Measurements from ENCODE around the gene MYO1F.

Gene MYO1F

DNA sequence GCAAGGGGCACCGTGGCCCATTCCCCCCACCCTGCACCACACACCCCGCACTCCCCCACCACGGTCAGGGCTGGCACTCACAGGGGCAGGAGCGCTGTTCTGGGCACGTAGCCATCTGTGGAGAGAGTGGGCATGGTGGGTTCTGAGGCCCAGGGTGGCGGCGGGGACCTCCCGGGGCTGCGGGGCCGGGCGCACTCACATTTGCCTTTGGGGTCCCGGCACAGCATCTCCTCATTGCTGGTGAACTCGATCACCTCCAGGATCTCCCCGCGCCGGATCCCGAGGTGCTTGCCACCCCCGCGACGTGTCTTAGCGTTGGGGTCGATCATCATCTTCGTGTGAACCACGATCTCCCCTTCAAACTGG lies 86.9 kb downstream of the MYO1F start:
- DNase-seq (ENCODE audit: low read depth): no peak

DNA sequence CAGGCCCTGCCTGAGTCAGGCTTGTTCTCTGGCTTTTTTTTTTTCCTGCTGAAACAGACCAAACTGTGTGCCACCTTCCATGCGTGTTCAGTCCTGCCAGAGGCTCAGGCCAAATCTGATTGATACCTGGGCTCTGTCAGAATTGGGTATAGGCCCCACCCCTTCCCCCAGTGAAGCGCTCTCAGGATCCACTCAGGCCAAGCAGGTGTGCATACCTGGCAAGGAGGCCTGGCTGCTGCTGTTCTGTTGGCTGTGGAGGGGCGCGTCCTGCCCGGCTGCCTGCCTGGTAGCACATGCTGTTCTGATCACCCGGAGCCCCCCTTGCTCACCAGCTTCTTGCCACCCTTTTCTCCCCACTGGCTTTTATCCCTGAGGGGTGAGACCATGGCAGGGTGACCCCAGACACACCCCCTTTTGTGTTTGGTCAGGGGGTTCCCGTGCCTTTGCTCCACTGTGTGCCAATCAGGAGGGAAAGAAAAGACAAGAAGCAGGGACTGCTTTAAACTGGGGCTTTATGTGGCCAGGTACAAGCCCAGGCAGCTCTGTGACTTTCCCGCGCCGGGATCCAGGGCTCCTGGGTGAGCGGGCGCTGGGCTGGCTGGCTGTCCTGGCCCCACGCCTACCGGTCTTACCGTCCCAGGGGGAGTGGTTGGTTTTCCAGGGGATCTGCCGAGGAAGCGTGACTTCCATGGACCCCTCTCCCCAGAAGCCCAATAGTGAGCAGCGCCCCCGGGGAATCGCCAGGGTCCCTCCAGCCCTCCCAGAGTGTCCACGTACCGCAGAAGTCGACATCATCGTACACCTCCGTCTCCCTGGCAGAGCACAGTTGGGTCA lies 87.5 kb downstream of the MYO1F start:
- DNase-seq (ENCODE audit: low read depth): no peak

DNA sequence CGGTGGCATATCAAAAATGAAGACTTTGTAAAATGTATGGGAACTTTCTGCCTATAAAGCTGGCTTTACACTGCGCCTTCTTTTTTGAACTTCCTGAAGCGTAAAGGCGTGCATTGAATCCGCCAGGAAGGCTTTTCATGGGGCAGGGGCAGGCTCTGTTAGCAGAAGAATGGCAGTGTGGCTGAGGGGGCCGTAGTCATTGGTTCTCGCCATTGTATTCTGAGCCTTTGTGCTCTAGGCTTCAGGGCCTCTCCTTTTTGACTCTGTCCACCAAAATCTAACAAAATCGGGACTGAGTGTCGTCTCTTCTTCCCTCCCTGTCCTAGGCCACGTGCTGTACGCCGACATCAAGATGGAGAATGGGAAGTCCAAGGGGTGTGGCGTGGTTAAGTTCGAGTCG lies 88.9 kb downstream of the MYO1F start:
- no peak for DNase-seq (ENCODE audit: low read depth)

GRCh38 chr19:8487137-8487851 lies 89.9 kb downstream of the MYO1F start:
- DNase-seq (ENCODE audit: low read depth): no peak

DNA sequence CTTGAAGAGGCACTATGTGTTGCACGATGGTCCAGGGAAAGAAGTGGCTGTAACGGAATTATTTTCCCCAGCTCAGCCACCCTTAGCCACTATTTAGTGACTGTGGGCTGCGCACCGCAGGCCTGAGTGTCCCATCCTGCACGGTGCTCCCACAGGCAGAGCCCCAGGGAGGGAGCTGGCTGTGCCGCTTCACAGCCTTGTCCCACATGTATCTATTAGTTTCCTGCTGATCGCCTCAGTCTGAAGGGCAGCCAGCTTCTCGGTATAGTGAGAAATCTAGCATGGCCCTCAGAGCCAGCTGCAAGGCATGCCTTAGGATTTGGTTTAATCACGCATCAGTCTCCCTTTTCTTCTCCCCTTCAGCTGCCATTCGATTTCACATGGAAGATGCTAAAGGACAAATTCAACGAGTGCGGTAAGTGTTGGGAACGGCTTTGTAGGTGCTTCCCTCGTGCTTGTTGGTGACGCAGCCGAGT lies 90.5 kb downstream of the MYO1F start:
- DNase-seq (ENCODE audit: low read depth): no peak

GRCh38 chr19:8485561-8486371 lies 91.5 kb downstream of the MYO1F start:
- no peak for DNase-seq (ENCODE audit: low read depth)

GRCh38 chr19:8484331-8484894 lies 92.8 kb downstream of the MYO1F start:
- no peak for DNase-seq (ENCODE audit: low read depth)

GRCh38 chr19:8483165-8483564 lies 94.1 kb downstream of the MYO1F start:
- DNase-seq (ENCODE audit: low read depth): no peak

GRCh38 chr19:8482696-8483095 lies 94.5 kb downstream of the MYO1F start:
- no peak for DNase-seq (ENCODE audit: low read depth)

- DNase-seq (ENCODE audit: low read depth): no peak
Measured at GRCh38 chr19:8481616-8482015, 95.6 kb downstream of the MYO1F start.

DNA sequence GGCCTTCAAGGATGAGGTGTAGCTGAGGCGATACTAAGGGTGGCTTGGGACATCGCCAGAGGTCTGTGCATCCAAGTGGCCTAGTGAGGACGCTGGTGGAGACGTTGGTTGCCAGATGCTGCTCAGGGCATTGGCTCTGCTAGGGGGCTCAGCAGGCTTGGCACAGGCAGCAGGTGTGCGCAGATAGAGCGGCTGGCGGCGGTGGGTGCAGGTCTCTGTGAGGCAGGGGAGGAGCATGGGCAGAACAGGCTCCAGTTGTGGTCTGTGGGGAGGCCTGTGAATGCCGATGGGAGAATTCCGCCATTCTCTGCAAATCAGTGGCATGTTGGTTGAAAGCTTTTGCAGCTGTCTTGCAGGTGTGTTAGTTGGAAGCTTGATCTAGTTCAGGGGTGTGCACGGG lies 96.0 kb downstream of the MYO1F start:
- no peak for DNase-seq (ENCODE audit: low read depth)

- DNase-seq (ENCODE audit: low read depth): no peak
Measured at GRCh38 chr19:8478598-8478997, 98.6 kb downstream of the MYO1F start.

GRCh38 chr19:8477889-8478288 lies 99.4 kb downstream of the MYO1F start:
- DNase-seq (ENCODE audit: low read depth): no peak

DNA sequence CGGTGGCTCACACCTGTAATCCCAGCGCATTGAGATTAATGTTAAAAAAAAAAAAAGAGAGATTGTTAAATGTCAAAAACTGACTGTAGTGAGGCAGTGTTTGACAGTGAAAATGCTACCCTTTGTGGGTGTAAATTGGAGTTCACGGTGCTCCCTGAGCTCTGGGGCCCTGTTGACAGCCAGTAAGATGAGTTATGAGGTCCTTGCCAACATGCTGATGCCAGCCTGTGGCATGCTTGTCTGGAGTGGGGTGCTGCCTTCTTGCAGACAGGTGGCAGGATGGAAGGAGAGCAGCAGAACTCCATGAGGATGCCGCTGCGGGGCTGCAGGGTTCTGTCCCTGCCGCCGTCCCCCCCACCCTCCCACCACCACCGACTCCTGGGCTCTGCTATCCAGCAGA lies 100.7 kb downstream of the MYO1F start:
- DNase-seq (ENCODE audit: low read depth): no peak

- no peak for DNase-seq (ENCODE audit: low read depth)
Measured at GRCh38 chr19:8475005-8475404, 102.2 kb downstream of the MYO1F start.

GRCh38 chr19:8473648-8474476 lies 103.4 kb downstream of the MYO1F start:
- DNase-seq (ENCODE audit: low read depth): no peak

Measured in non-pigmented ciliary epithelial cell (primary cell).